Epithelial cell of esophagus (primary cell): ENCODE results near the gene SEMA7A.

Experiments
- DNase-seq: peaks from one replicate; pipeline ENCODE4 v3.0.0; 2010; ENCODE audit warnings: low read depth
- H3K4me3 ChIP-seq: 2 replicates; pipeline ENCODE4 v1.5.1; 2011; ENCODE audit warnings: mild to moderate bottlenecking, low read length, control low read depth
- TF ChIP-seq, protein P1 (sequence below): IDR thresholded peaks from 2 replicates; pipeline ENCODE4 v1.5.1; 2011; ENCODE audit warnings: low read depth, mild to moderate bottlenecking, low read length, control low read depth, inconsistent platforms; ENCODE audit not compliant: insufficient read depth; ENCODE audit errors: missing control alignments

SEMA7A gene

DNA sequence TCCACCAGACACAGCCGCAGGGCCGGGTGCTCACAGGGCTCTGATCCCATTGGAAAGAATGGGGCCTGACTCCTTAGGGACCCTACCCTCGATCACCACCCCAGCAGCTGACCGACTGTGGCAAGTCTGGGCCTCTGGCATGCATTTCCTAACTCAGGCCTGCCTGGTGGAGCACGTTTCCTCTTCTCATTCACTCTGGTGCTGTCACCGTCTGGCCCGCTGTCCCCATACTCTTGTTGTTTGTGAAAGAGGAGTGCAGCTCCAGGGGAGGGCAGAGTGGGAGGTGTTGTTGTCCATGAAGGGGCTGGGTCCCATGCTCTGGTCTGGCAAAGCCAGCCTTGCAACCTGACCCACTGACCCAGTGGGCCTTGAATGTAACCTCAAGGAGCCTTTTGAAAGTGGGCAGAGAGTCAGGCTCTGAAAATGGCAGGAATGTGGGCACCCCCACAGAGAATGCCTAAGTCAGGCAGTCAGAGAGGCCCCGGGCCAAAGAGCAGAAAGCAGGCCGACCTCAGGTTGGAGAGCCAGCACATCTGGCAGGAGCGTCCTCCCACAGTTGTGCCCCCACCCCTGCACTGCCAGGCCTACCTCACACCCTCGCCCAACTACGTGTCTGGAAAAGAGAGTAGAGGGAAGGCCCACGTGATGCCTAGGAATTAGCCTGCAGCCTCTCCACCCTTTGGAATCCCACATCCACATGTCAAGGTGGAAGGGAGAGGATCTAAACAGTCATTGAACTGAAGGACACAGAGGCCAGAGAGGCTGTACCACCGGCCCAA, 10.9 kb downstream of the SEMA7A start:
- no peak overlapping the region for H3K4me3 ChIP-seq
- peak; percentile 84 for DNase-seq
- TF ChIP-seq, protein P1, sequence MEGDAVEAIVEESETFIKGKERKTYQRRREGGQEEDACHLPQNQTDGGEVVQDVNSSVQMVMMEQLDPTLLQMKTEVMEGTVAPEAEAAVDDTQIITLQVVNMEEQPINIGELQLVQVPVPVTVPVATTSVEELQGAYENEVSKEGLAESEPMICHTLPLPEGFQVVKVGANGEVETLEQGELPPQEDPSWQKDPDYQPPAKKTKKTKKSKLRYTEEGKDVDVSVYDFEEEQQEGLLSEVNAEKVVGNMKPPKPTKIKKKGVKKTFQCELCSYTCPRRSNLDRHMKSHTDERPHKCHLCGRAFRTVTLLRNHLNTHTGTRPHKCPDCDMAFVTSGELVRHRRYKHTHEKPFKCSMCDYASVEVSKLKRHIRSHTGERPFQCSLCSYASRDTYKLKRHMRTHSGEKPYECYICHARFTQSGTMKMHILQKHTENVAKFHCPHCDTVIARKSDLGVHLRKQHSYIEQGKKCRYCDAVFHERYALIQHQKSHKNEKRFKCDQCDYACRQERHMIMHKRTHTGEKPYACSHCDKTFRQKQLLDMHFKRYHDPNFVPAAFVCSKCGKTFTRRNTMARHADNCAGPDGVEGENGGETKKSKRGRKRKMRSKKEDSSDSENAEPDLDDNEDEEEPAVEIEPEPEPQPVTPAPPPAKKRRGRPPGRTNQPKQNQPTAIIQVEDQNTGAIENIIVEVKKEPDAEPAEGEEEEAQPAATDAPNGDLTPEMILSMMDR: no peak

DNA sequence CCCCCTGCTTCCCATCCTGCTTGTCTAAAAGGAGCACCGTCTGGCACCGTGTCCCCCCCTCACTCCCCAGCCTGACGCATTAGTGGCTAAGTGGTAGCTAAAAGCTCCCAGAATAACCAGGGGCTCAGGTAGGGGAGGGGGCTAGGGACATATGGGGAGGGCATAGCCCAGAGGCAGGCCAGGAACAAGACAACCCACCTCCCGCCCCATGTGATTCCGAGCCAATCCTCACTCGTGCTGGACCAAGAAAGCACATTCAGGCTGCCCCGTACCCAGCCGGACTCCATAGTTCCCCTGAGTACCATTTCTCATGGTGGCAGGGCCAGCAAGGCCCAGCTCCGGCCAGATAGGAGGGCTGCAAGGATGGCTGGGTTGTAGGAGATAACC, 11.5 kb downstream of the SEMA7A start:
- no peak overlapping the region for H3K4me3 ChIP-seq
- TF ChIP-seq, protein P1: no peak
- DNase-seq: no peak

DNA sequence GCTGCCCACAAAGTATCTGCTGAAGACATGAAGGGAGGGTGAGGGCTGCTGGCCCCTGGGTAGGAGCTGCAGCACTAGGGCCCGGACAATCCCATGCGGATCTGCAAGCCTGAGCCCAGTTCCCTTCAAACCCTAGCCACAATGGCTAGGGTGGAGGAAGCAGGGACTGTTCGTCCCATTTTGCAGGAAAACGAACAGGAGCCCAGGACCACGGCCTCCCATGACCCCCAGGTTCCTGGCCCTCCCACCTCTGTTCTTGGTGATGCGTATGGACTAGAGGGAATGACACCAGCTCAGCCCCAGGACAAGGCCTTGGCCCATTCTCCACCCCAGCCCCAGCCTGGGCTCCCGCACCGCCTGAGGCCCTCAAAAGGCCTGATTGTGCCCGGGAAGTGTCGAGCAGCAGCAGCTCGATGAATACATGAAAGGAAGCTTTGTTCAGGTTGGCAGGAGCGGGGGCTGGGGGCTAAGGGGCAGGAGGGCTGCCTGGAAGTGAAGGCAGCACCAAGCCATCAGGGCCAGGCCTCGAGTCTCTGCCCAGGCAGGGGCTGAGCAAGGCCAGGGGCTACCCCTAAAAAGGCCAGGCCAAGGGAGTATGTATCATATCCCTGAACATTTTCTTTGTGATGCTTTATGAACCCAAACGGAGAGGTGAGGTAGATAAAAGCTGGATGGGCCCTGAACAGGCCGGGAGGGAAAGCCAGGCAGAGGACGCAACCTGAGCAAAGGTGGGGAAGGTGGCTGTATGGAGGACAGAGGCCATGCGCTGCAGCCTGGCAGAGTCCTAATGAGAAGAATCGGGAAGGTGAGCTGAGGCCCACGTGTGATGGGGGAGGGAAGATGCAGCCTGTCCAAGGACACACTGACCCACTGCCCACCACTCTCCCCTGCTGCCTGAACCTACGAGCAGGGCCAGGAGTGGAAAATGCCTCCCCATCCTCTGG, 12.2 kb downstream of the SEMA7A start:
- TF ChIP-seq, protein P1: no peak
- no peak for DNase-seq
- no peak overlapping the region for H3K4me3 ChIP-seq

DNA sequence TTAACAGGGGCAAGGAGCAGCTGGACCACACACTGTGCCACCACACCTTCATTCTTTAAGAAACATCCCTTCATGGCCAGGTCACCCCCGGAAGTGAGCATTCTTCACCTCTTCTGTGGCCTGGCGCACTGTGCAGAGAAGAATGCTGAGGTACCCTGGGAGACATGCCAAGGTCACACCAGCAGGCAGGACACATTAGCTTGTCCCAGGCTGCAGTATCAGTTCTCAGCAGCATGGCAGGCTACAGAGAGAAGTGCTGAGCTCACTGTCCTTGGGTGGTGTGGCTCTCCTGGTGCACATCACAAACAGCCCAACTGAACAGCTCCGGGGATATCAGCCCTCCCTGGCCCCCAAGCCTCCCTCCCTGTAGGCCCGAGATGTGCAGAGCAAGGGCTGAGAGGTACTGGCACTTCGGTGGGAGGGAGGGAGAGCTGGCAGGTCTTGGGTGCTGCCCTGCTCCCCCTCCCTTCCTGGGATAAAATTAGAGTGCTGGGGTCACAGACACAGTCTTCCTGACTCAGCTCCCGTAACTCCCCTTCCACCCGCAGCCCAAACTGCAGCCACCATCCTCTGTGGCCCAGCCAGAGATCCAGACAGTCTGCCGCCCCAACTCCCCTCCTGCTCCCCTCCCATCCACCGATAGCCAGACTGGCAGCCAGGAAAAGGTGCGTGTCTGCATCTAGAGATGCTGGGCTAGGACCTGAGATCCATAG, 13.4 kb downstream of the SEMA7A start:
- TF ChIP-seq, protein P1: no peak
- no peak for DNase-seq
- no peak overlapping the region for H3K4me3 ChIP-seq

DNA sequence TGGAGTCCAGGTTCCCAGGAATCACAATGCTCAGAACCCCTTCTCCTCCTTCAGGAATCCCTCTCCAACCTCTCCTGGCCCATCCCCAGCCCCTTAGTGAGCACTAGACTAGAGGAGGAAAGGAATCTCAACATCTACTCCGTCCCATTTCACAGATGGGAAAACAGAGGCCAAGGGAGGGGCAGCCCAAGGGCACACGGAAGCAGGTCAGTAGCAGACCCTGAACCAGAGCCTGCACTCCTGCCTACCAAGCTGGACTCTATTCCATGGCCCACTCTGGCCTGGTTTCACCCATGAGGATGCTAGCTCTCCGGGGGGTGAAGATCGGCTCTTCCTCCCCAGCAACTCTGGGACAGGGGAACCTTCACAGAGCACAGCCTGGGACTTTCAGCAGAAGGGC, 14.3 kb downstream of the SEMA7A start:
- TF ChIP-seq, protein P1: no peak
- no peak for DNase-seq
- no peak overlapping the region for H3K4me3 ChIP-seq

DNA sequence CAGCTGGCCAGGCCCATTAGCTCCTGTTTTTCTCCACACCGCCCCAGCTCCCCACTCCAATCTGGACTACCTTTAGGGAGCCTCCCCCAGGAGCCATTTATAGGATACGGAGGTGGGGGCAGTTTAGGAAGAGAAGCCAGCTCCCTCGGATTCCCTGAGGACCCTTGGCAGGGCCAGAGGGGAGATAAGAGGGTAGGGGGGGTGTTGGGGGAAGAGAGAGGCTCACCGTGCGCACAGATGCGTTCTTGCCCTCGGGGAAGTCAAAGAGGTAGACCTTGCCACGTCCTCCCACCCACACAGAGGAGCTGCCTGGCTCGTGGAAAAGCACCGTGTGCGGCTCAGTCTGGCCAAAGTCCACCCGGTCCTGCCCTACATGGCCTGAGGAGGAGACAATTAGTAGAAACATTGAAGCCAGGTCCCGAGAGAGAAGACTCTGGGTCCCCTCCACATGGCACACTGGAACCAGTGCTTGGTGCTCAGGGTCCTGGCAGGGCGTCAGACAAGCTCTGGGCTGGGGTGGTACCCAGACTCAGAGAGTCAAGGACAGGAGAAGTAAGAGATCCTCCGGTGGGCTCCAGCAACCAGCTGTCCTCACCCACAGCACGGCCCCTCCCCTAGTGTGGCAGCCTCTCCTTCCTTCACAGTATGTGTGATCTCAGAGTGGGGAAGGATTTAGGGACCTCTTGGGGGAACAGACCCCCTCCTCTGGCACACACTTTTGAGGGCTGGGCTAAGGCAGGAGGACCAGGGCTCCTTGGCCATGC, 15.0 kb downstream of the SEMA7A start:
- TF ChIP-seq, protein P1: no peak
- no peak overlapping the region for H3K4me3 ChIP-seq
- DNase-seq: no peak
